Vagina (tissue), 2 donors: ENCODE results near the gene TUBD1. TPM values are rescaled to one million over a fixed set of nuclear protein-coding genes. Genes with fewer than 3 reads are reported as not detected.

Source experiments
- DNase-seq, 2 donors: peaks; one replicate each; pipeline ENCODE4 v3.0.0-alpha.2; 2017; ENCODE audit errors: extremely low spot score in 2 of 2
- H3K27ac ChIP-seq: fragments of 200-600 bp; sonication (generic); one replicate; pipeline ENCODE4 v1.5.1; 2019
- H3K27me3 ChIP-seq: fragments of 200-600 bp; sonication (generic); one replicate; pipeline ENCODE4 v1.5.1; 2019
- H3K36me3 ChIP-seq, 2 donors: fragments of 200-600 bp; sonication (generic); one replicate each; pipeline ENCODE4 v1.5.1; 2017 to 2019
- H3K4me1 ChIP-seq: fragments of 200-600 bp; sonication (generic); one replicate; pipeline ENCODE4 v1.5.1; 2019
- H3K4me3 ChIP-seq, 2 donors: fragments of 200-600 bp; sonication (generic); 1 replicate in 1 of 2; 2 replicates in 1 of 2; pipeline ENCODE4 v1.5.1; 2016 to 2019
- H3K9me3 ChIP-seq: fragments of 200-600 bp; sonication (generic); one replicate; pipeline ENCODE4 v1.5.1; 2019
- POLR2A ChIP-seq, 2 donors: fragments of 450-650 bp; IDR thresholded peaks; one replicate each; pipeline ENCODE4 v1.6.1; 2017; ENCODE audit warnings: antibody characterized with exemption in 2 of 2, mild to moderate bottlenecking in 2 of 2, moderate library complexity in 2 of 2
- POLR2AphosphoS5 ChIP-seq, 2 donors: sonication (generic); formaldehyde crosslinking; IDR thresholded peaks; one replicate each; pipeline ENCODE4 v1.9.0; 2017; ENCODE audit warnings: antibody characterized with exemption in 2 of 2, mild to moderate bottlenecking in 2 of 2, low read depth in 1 of 2; ENCODE audit not compliant: insufficient read depth in 1 of 2
- intact Hi-C: fragments of 100-400 bp; cut with DNase I; formaldehyde crosslinking; loops from one replicate; pipeline ENCODE4 v1.15.1; 2023
- total RNA-seq: library from RNA; depleted of rRNA; stranded (reverse); fragments of >200 nt; gene quantifications from one replicate; pipeline ENCODE4 v1.2.3, GENCODE V29; 2016
- TF ChIP-seq, protein P1 (sequence below), 3 experiments: fragments of 450-650 bp in 2 of 3; fragments of 200-600 bp in 1 of 3; sonication (generic) in 1 of 3; IDR thresholded peaks; one replicate each; pipeline ENCODE4 v1.5.1; 2017 to 2019; ENCODE audit warnings: antibody characterized with exemption in 3 of 3, mild to moderate bottlenecking in 2 of 3, moderate library complexity in 2 of 3

Gene TUBD1
- total RNA-seq, 1 donor from 2014 or later: 16.2 TPM

DNA sequence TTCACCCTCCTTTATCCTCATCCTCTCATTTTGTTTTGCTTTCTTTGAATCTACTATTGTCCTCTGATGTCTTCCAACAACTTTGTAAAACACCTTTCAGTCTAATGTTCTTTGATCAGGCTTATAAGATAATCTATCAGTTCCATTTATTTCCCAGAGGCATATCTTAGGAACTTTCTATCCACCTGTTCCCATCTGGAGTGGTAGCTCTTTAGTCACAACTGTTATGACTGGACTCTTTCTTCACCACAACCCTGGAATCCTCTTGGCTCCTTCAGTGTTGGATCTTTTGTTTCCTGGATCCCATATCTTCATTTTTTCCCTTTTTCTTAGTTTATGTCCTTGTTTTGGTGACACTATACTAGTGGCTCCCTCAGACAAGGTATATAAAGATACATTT is 23.7 kb upstream of the TUBD1 start:
- no peaks in the 10 kb centered on the region for H3K9me3 ChIP-seq
- no peaks in the 10 kb centered on the region for H3K4me1 ChIP-seq
- intact Hi-C loops: no loop called here
- H3K27me3 ChIP-seq: no peaks in the 10 kb centered on the region
- peaks cover 0 to 46% of the 10 kb centered on the region in 2 donors for H3K36me3 ChIP-seq
- no peak for DNase-seq
- TF ChIP-seq POLR2AphosphoS5 (IDR thresholded peaks at IDR 0.05; ENCODE audit: insufficient read depth in 1 of 2, low read depth in 1 of 2) (no peak), POLR2A (IDR thresholded peaks at IDR 0.05) (no peak)
- TF ChIP-seq, protein P1, sequence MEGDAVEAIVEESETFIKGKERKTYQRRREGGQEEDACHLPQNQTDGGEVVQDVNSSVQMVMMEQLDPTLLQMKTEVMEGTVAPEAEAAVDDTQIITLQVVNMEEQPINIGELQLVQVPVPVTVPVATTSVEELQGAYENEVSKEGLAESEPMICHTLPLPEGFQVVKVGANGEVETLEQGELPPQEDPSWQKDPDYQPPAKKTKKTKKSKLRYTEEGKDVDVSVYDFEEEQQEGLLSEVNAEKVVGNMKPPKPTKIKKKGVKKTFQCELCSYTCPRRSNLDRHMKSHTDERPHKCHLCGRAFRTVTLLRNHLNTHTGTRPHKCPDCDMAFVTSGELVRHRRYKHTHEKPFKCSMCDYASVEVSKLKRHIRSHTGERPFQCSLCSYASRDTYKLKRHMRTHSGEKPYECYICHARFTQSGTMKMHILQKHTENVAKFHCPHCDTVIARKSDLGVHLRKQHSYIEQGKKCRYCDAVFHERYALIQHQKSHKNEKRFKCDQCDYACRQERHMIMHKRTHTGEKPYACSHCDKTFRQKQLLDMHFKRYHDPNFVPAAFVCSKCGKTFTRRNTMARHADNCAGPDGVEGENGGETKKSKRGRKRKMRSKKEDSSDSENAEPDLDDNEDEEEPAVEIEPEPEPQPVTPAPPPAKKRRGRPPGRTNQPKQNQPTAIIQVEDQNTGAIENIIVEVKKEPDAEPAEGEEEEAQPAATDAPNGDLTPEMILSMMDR (IDR thresholded peaks at IDR 0.05): no peak
- no peak overlapping the region for H3K27ac ChIP-seq
- no peak overlapping the region for H3K4me3 ChIP-seq

DNA sequence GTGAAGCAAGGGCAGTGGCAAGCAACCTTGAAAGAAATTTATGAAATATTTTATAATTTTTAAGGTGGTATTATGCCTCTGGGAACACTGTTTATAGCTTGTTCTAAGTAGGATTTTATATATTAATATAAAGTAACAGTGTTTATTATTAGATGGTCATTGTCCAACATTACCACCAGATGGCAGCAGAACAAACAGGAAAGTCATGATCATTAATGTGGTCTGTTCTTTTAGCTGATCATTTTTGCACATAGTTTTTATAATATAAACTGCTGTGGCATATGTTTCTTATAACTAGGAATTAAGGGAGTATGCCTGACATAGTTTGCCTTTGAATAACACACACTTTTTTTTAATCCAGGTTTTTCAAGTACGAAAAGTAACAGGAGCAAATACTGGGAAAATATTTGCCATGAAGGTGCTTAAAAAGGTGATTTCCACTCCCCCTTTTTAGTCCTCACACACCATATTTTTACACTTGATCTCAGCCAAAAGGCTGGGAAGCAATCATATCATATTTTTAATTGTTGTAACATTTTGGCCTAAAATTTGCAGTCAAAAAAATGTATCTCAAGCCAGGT is 21.6 kb upstream of the TUBD1 start:
- Histone ChIP-seq H3K4me1 (peaks cover 4% of the 10 kb centered on the region), H3K36me3 (peaks cover 0 to 45% of the 10 kb centered on the region in 2 donors), H3K9me3 (no peaks in the 10 kb centered on the region), H3K4me3 (no peak overlapping the region), H3K27ac (no peak overlapping the region), H3K27me3 (no peaks in the 10 kb centered on the region)
- intact Hi-C loops: no loop called here
- DNase-seq: no peak
- no peak for TF ChIP-seq POLR2A (IDR thresholded peaks at IDR 0.05)
- TF ChIP-seq, protein P1 (IDR thresholded peaks at IDR 0.05): peak in 1 of 3 experiments; percentile 56

GRCh38 chr17:59907467-59907866 is 14.7 kb upstream of the TUBD1 start:
- TF ChIP-seq POLR2A (IDR thresholded peaks at IDR 0.05): no peak
- no peak for DNase-seq
- H3K27me3 ChIP-seq: no peaks in the 10 kb centered on the region
- H3K4me1 ChIP-seq: peaks cover 4% of the 10 kb centered on the region
- peaks cover 0 to 8% of the 10 kb centered on the region in 2 donors for H3K36me3 ChIP-seq
- no peak overlapping the region for H3K27ac ChIP-seq
- H3K9me3 ChIP-seq: no peaks in the 10 kb centered on the region
- intact Hi-C loops: no loop called here
- no peak overlapping the region for H3K4me3 ChIP-seq

DNA sequence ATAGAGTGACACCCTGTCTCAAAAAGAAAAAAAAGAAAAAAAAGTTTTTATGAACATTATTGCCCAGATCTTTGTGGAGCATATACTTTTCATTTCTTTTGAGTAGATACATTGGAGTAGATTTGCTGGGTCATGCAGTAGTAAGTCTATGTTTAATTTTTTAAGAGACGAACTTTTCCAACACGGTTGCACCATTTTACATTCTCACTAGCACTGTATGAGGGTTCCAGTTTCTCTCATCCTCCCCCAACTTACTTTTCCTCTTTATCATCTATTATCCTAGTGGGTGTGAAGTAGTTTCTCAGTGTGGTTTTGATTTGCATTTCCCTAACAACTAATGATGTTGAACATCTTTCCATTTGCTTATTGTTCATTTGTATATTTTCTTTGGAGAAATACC is 10.7 kb upstream of the TUBD1 start:
- DNase-seq: no peak
- Histone ChIP-seq H3K4me1 (peaks cover 13% of the 10 kb centered on the region), H3K36me3 (no peaks in the 10 kb centered on the region), H3K27ac (no peak overlapping the region), H3K4me3 (no peak overlapping the region), H3K9me3 (no peaks in the 10 kb centered on the region), H3K27me3 (no peaks in the 10 kb centered on the region)
- TF ChIP-seq, protein P1 (IDR thresholded peaks at IDR 0.05): no peak
- TF ChIP-seq POLR2A (IDR thresholded peaks at IDR 0.05): no peak
- TF ChIP-seq POLR2AphosphoS5 (IDR thresholded peaks at IDR 0.05; ENCODE audit: insufficient read depth in 1 of 2, low read depth in 1 of 2): no peak
- intact Hi-C loops: no loop called here

- Histone ChIP-seq H3K27ac (no peak overlapping the region), H3K4me3 (no peak overlapping the region), H3K4me1 (peaks cover 21% of the 10 kb centered on the region), H3K27me3 (no peaks in the 10 kb centered on the region), H3K9me3 (no peaks in the 10 kb centered on the region), H3K36me3 (no peaks in the 10 kb centered on the region)
- TF ChIP-seq, protein P1 (IDR thresholded peaks at IDR 0.05): no peak
- TF ChIP-seq POLR2AphosphoS5 (IDR thresholded peaks at IDR 0.05; ENCODE audit: insufficient read depth in 1 of 2, low read depth in 1 of 2): no peak
- TF ChIP-seq POLR2A (IDR thresholded peaks at IDR 0.05): no peak
- intact Hi-C loops: no loop called here
- DNase-seq: no peak
These were observed 8.9 kb upstream of the TUBD1 start for GRCh38 chr17:59901604-59902003.
